Fibroblast of lung (primary cell): ENCODE results near the gene LSM14B. TPM values are rescaled to one million over a fixed set of nuclear protein-coding genes. Genes with fewer than 3 reads are reported as not detected.

Experiments
- DNase-seq, 2 donors: peaks; one replicate each; pipeline versions ENCODE4 v3.0.0 to v3.0.0-alpha.2; 2010; ENCODE audit warnings: low read depth in 2 of 2
- H2AFZ ChIP-seq: 2 replicates; pipeline ENCODE4 v1.5.1; 2012; ENCODE audit warnings: low read length, control low read depth, inconsistent platforms
- H3K27ac ChIP-seq: 2 replicates; pipeline ENCODE4 v1.5.1; 2011; ENCODE audit warnings: low read length, control low read depth; ENCODE audit not compliant: insufficient read depth
- H3K27me3 ChIP-seq: 2 replicates; pipeline ENCODE4 v1.5.1; 2011; ENCODE audit warnings: mild to moderate bottlenecking, low read length; ENCODE audit not compliant: control insufficient read depth, insufficient read depth
- H3K36me3 ChIP-seq: 2 replicates; pipeline ENCODE4 v1.5.1; 2011; ENCODE audit warnings: low read length; ENCODE audit not compliant: control insufficient read depth, insufficient read depth
- H3K4me1 ChIP-seq: 2 replicates; pipeline ENCODE4 v1.5.1; 2011; ENCODE audit warnings: low read length; ENCODE audit not compliant: control insufficient read depth, insufficient read depth; ENCODE audit errors: extremely low read depth
- H3K4me2 ChIP-seq: 2 replicates; pipeline ENCODE4 v1.5.1; 2011; ENCODE audit warnings: low read length, control low read depth; ENCODE audit not compliant: insufficient read depth; ENCODE audit errors: extremely low read depth
- H3K4me3 ChIP-seq, 4 experiments: fragments of 200-600 bp in 1 of 4; sonication (generic) in 1 of 4; replicated peaks in 1 of 4; 2 replicates each; pipeline ENCODE4 v1.5.1; 2011 to 2016; ENCODE audit warnings: low read length in 4 of 4, low read depth in 3 of 4, mild to moderate bottlenecking in 3 of 4, control low read depth in 2 of 4, inconsistent platforms in 1 of 4, mixed read lengths in 1 of 4; ENCODE audit not compliant: insufficient read depth in 1 of 4; ENCODE audit errors: control extremely low read depth in 1 of 4
- H3K79me2 ChIP-seq: 2 replicates; pipeline ENCODE4 v1.5.1; 2012; ENCODE audit warnings: mild to moderate bottlenecking, low read length, inconsistent platforms; ENCODE audit not compliant: control insufficient read depth, insufficient read depth
- H3K9ac ChIP-seq: 2 replicates; pipeline ENCODE4 v1.5.1; 2011; ENCODE audit warnings: mild to moderate bottlenecking, low read length, control low read depth; ENCODE audit not compliant: insufficient read depth
- H3K9me3 ChIP-seq: 2 replicates; pipeline ENCODE4 v1.5.1; 2012; ENCODE audit warnings: low read depth, low read length; ENCODE audit not compliant: control insufficient read depth, insufficient read depth
- H4K20me1 ChIP-seq: 2 replicates; pipeline ENCODE4 v1.5.1; 2011; ENCODE audit warnings: low read length; ENCODE audit not compliant: control insufficient read depth, insufficient read depth; ENCODE audit errors: extremely low read depth
- CTCF ChIP-seq, 2 donors: IDR thresholded peaks in 1 of 2; conservative IDR thresholded peaks in 1 of 2; 1 replicate in 1 of 2; 2 replicates in 1 of 2; pipeline ENCODE4 v1.5.1; 2011 to 2012; ENCODE audit warnings: low read length in 2 of 2, control low read depth in 1 of 2, inconsistent platforms in 1 of 2, low read depth in 1 of 2, mild to moderate bottlenecking in 1 of 2
- EZH2 ChIP-seq: IDR thresholded peaks from 2 replicates; pipeline ENCODE4 v1.5.1; 2012; ENCODE audit warnings: low read length, control low read depth, mild to moderate bottlenecking; ENCODE audit errors: missing control alignments
- polyA plus RNA-seq, 2 donors: library from polyadenylated mRNA; depleted of rRNA in 1 of 2; stranded (reverse) in 1 of 2; unstranded in 1 of 2; fragments of >200 nt; gene quantifications; 2 replicates each; pipeline ENCODE4 v1.2.1, GENCODE V29; 2011 to 2012; ENCODE audit warnings: missing spikeins in 1 of 2
- total RNA-seq: library from RNA; depleted of rRNA; stranded (reverse); fragments of >200 nt; gene quantifications from 2 replicates; pipeline ENCODE4 v1.2.1, GENCODE V29; 2014

Gene LSM14B
- total and polyA plus RNA-seq, 2 donors (not counting 1 experiment from before 2014, with no cell fraction given) = 20.2 to 48.7 TPM

- DNase-seq = no peak
- Histone ChIP-seq H3K79me2 (peaks cover 17% of the 10 kb centered on the region), H3K9me3 (no peaks in the 10 kb centered on the region), H4K20me1 (no peaks in the 10 kb centered on the region), H3K4me2 (no peak overlapping the region), H3K9ac (no peak overlapping the region), H2AFZ (no peak overlapping the region), H3K4me3 (no peak overlapping the region), H3K36me3 (peaks cover 38% of the 10 kb centered on the region), H3K27me3 (no peaks in the 10 kb centered on the region), H3K27ac (no peak overlapping the region), H3K4me1 (no peaks in the 10 kb centered on the region)
- TF ChIP-seq EZH2 = no peak
- TF ChIP-seq CTCF (conservative IDR thresholded peaks at IDR 0.05 in 1 of 2, IDR thresholded peaks at IDR 0.05 in 1 of 2; ENCODE audit: low read depth in 1 of 2, low read length in 2 of 2) = no peak
These were observed 6.2 kb downstream of the LSM14B start for GRCh38 chr20:62128502-62128901.

GRCh38 chr20:62129731-62130531 is 7.7 kb downstream of the LSM14B start:
- Histone ChIP-seq H3K36me3 (peaks cover 36% of the 10 kb centered on the region), H3K4me3 (no peak overlapping the region), H2AFZ (no peak overlapping the region), H3K9me3 (no peaks in the 10 kb centered on the region), H3K27me3 (no peaks in the 10 kb centered on the region), H3K4me1 (peaks cover 3% of the 10 kb centered on the region), H3K27ac (no peak overlapping the region), H4K20me1 (no peaks in the 10 kb centered on the region), H3K9ac (no peak overlapping the region), H3K4me2 (no peak overlapping the region), H3K79me2 (peaks cover 5% of the 10 kb centered on the region)
- no peak for DNase-seq
- TF ChIP-seq CTCF (conservative IDR thresholded peaks at IDR 0.05 in 1 of 2, IDR thresholded peaks at IDR 0.05 in 1 of 2; ENCODE audit: low read depth in 1 of 2, low read length in 2 of 2) = no peak
- no peak for TF ChIP-seq EZH2

GRCh38 chr20:62131560-62132320 is 9.5 kb downstream of the LSM14B start:
- H3K79me2 ChIP-seq = peaks cover 1% of the 10 kb centered on the region
- TF ChIP-seq CTCF (conservative IDR thresholded peaks at IDR 0.05 in 1 of 2, IDR thresholded peaks at IDR 0.05 in 1 of 2; ENCODE audit: low read depth in 1 of 2, low read length in 2 of 2) (no peak), EZH2 (no peak)
- no peaks in the 10 kb centered on the region for H3K9me3 ChIP-seq
- H3K4me2 ChIP-seq = no peak overlapping the region
- H2AFZ ChIP-seq = no peak overlapping the region
- H3K4me1 ChIP-seq = peaks cover 4% of the 10 kb centered on the region
- H3K9ac ChIP-seq = no peak overlapping the region
- H3K27ac ChIP-seq = no peak overlapping the region
- H3K27me3 ChIP-seq = no peaks in the 10 kb centered on the region
- H3K36me3 ChIP-seq = peaks cover 34% of the 10 kb centered on the region
- no peak overlapping the region for H3K4me3 ChIP-seq
- no peaks in the 10 kb centered on the region for H4K20me1 ChIP-seq
- no peak for DNase-seq
